HepG2 (cell line): ENCODE results near the gene NT5DC4. TPM values are rescaled to one million over a fixed set of nuclear protein-coding genes. Genes with fewer than 3 reads are reported as not detected.

ENCODE experiments used
- BRCA1 ChIP-seq: sonication (generic); formaldehyde crosslinking; IDR thresholded peaks from 2 replicates; pipeline ENCODE4 v1.4.0; 2020; ENCODE audit warnings: missing genetic modification reagents
- GTF3A ChIP-seq: sonication (generic); formaldehyde crosslinking; conservative IDR thresholded peaks from 2 replicates; pipeline ENCODE4 v1.4.0; 2020; ENCODE audit warnings: mild to moderate bottlenecking, missing genetic modification reagents
- HOXA5 ChIP-seq: sonication (generic); formaldehyde crosslinking; IDR thresholded peaks from 2 replicates; pipeline ENCODE4 v1.4.0; 2020; ENCODE audit warnings: missing genetic modification reagents
- HOXA7 ChIP-seq: sonication (generic); formaldehyde crosslinking; IDR thresholded peaks from 2 replicates; pipeline ENCODE4 v1.8.1; 2022; ENCODE audit warnings: mild to moderate bottlenecking, missing genetic modification reagents, moderate library complexity
- ISL2 ChIP-seq: sonication (generic); formaldehyde crosslinking; IDR thresholded peaks from 2 replicates; pipeline ENCODE4 v1.5.0; 2020; ENCODE audit warnings: missing genetic modification reagents
- MEF2D ChIP-seq: sonication (generic); formaldehyde crosslinking; IDR thresholded peaks from 2 replicates; pipeline ENCODE4 v1.5.1; 2020; ENCODE audit warnings: mild to moderate bottlenecking, missing genetic modification reagents
- MEIS1 ChIP-seq: sonication (generic); formaldehyde crosslinking; IDR thresholded peaks from 2 replicates; pipeline ENCODE4 v1.9.0; 2021; ENCODE audit warnings: mild to moderate bottlenecking, missing genetic modification reagents, moderate library complexity, borderline replicate concordance
- MYNN ChIP-seq: sonication (generic); formaldehyde crosslinking; IDR thresholded peaks from 2 replicates; pipeline ENCODE4 v1.4.0; 2020; ENCODE audit warnings: mild to moderate bottlenecking, low read depth, missing genetic modification reagents
- MZF1 ChIP-seq: sonication (generic); formaldehyde crosslinking; IDR thresholded peaks from 2 replicates; pipeline ENCODE4 v1.8.1; 2023; ENCODE audit warnings: mild to moderate bottlenecking, missing genetic modification reagents, borderline replicate concordance
- NFYB ChIP-seq: sonication (generic); formaldehyde crosslinking; IDR thresholded peaks from 2 replicates; pipeline ENCODE4 v1.4.0; 2020; ENCODE audit warnings: missing genetic modification reagents
- NR1H2 ChIP-seq: sonication (generic); formaldehyde crosslinking; IDR thresholded peaks from 2 replicates; pipeline ENCODE4 v1.8.1; 2022; ENCODE audit warnings: low read depth, missing genetic modification reagents, borderline replicate concordance
- RORA ChIP-seq: sonication (generic); formaldehyde crosslinking; IDR thresholded peaks from 2 replicates; pipeline ENCODE4 v1.5.0; 2020; ENCODE audit warnings: mild to moderate bottlenecking, missing genetic modification reagents, moderate library complexity
- SALL1 ChIP-seq: sonication (generic); formaldehyde crosslinking; IDR thresholded peaks from 2 replicates; pipeline ENCODE4 v1.8.0; 2022; ENCODE audit warnings: mild to moderate bottlenecking, missing genetic modification reagents
- SAP130 ChIP-seq: IDR thresholded peaks from 2 replicates; pipeline ENCODE4 v1.6.1; 2016; ENCODE audit warnings: low read depth
- TCF7 ChIP-seq: sonication (generic); IDR thresholded peaks from 2 replicates; pipeline ENCODE4 v1.6.1; 2016; ENCODE audit warnings: antibody characterized with exemption, low read depth
- U2AF1 ChIP-seq: fragments of 200-400 bp; formaldehyde crosslinking; optimal IDR thresholded peaks from 2 replicates; pipeline ENCODE3; 2017; ENCODE audit warnings: mild to moderate bottlenecking, low read depth, low read length
- ZNF572 ChIP-seq: sonication (generic); formaldehyde crosslinking; IDR thresholded peaks from 2 replicates; pipeline ENCODE4 v1.5.1; 2020; ENCODE audit warnings: mild to moderate bottlenecking, missing genetic modification reagents
- ZNF598 ChIP-seq: sonication (generic); formaldehyde crosslinking; IDR thresholded peaks from 2 replicates; pipeline ENCODE4 v1.5.1; 2020; ENCODE audit warnings: mild to moderate bottlenecking, missing genetic modification reagents, borderline replicate concordance
- polyA plus RNA-seq, 8 experiments: library from polyadenylated mRNA; depleted of rRNA in 3 of 8; stranded (reverse) in 7 of 8; unstranded in 1 of 8; fragments of >200 nt; fragmentation: Illumina TruSeq in 4 of 8; extraction: Trizol in 4 of 8; gene quantifications; 2 replicates each; pipeline versions ENCODE4 v1.2.1 to v1.2.3, GENCODE V29; 2011 to 2016; ENCODE audit warnings: low read depth in 4 of 8, missing spikeins in 1 of 8, mixed read lengths in 1 of 8; ENCODE audit not compliant: insufficient read depth in 1 of 8
- total RNA-seq, 5 experiments: library from RNA; depleted of rRNA; stranded (reverse); fragments of >200 nt; fragmentation: Illumina TruSeq; extraction: Trizol; gene quantifications; 2 replicates each; pipeline ENCODE4 v1.2.3, GENCODE V29; 2016; ENCODE audit warnings: low read depth in 1 of 5
- TF ChIP-seq, protein P1 (sequence below): sonication (generic); formaldehyde crosslinking; IDR thresholded peaks from 2 replicates; pipeline ENCODE4 v1.4.0; 2020; ENCODE audit warnings: missing genetic modification reagents
- TF ChIP-seq, protein P2 (sequence below): IDR thresholded peaks from 2 replicates; pipeline ENCODE4 v1.6.1; 2016
- TF ChIP-seq, protein P3 (sequence below), 2 experiments: fragments of 450-650 bp in 1 of 2; sonication (generic) in 1 of 2; formaldehyde crosslinking; IDR thresholded peaks; 2 replicates each; pipeline versions ENCODE4 v1.5.0 to v1.8.0; 2020 to 2022; ENCODE audit warnings: mild to moderate bottlenecking in 1 of 2, missing genetic modification reagents in 1 of 2
- TF ChIP-seq, protein P4 (sequence below): sonication (generic); formaldehyde crosslinking; IDR thresholded peaks from 2 replicates; pipeline ENCODE4 v1.4.0; 2020; ENCODE audit warnings: missing genetic modification reagents

The NT5DC4 gene
- total and polyA plus RNA-seq, 2 of the 13 experiments (the other 11 are each of a cell fraction or from before 2014, with no cell fraction given), result 0.04 to 4.2 TPM

DNA sequence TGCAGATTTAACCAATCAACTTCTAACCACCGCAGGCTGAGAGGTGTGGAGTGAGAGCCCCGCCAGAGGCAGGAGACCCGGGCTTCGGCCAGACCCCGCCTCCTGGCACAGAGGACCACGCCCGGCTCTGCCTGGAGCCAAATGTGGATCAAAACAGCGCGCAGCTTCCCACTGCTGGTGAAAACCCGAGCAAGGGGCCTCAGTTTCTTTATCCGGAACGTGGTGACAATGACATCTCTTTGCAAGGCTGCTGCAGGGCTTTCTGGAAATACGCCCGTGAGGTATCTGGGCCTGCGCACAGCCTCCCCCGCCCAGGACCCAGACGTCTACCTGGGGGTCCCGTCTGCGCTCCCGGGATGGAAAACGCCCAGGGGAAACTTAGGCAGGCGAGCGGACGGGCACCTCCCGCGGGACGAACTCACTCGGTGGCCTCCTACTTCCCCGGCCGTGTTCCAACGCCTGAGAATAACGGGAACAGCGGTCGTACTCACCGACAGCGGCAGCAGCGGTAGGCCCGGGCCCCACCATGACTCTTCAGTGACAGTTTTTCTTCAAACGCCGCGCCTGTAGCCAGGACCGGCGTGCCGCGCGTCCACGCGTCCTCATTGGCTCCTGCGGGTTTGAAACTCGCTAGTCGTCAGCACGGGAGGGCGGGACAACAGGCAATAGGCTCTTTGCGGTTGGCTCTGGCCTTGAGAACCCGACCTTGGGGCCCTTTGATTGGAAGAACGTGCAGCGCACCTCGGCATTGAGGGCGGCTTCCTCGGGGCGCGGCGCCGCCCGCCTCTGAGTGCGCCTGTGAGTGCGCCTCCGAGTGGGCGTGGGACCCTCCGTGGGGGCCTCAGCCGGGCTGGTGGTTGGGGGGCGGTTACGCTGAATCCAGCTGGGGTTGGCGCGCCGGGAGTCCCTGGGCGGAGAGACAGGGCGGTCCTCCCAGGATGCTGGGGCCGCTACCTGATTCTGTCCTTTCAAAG lies 43.5 kb downstream of the NT5DC4 start, which contains the start of gene CKAP2L (continued):
- TF ChIP-seq, protein P1, sequence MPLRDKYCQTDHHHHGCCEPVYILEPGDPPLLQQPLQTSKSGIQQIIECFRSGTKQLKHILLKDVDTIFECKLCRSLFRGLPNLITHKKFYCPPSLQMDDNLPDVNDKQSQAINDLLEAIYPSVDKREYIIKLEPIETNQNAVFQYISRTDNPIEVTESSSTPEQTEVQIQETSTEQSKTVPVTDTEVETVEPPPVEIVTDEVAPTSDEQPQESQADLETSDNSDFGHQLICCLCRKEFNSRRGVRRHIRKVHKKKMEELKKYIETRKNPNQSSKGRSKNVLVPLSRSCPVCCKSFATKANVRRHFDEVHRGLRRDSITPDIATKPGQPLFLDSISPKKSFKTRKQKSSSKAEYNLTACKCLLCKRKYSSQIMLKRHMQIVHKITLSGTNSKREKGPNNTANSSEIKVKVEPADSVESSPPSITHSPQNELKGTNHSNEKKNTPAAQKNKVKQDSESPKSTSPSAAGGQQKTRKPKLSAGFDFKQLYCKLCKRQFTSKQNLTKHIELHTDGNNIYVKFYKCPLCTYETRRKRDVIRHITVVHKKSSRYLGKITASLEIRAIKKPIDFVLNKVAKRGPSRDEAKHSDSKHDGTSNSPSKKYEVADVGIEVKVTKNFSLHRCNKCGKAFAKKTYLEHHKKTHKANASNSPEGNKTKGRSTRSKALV, result 0 out of 2 replicates have a peak, but pooled peaks have one; percentile 25
- TF ChIP-seq, protein P2, sequence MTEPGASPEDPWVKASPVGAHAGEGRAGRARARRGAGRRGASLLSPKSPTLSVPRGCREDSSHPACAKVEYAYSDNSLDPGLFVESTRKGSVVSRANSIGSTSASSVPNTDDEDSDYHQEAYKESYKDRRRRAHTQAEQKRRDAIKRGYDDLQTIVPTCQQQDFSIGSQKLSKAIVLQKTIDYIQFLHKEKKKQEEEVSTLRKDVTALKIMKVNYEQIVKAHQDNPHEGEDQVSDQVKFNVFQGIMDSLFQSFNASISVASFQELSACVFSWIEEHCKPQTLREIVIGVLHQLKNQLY (CRISPR knock-in tag), result no peak
- TF ChIP-seq HOXA7 (peak; percentile 92), HOXA5 (CRISPR knock-in tag) (peak; percentile 36; the same call in 1 of the 2 replicates), ISL2 (CRISPR knock-in tag) (peak; percentile 37), NFYB (CRISPR knock-in tag) (peak; percentile 100), BRCA1 (CRISPR knock-in tag) (0 out of 2 replicates have a peak, but pooled peaks have one; percentile 30), RORA (CRISPR knock-in tag) (no peak), SAP130 (CRISPR knock-in tag) (peak; percentile 100), SALL1 (CRISPR knock-in tag) (peak; percentile 83), ZNF598 (CRISPR knock-in tag) (peak; percentile 71; the same call in 1 of the 2 replicates), MYNN (no peak), TCF7 (peak; percentile 13; the same call in 1 of the 2 replicates), NR1H2 (CRISPR knock-in tag) (no peak), U2AF1 (peak; percentile 57), MEF2D (peak; percentile 67), ZNF572 (CRISPR knock-in tag) (no peak), MEIS1 (CRISPR knock-in tag) (no peak), GTF3A (0 out of 2 replicates have a peak, but pooled peaks have one; percentile 69), MZF1 (0 out of 2 replicates have a peak, but pooled peaks have one; percentile 49)
- TF ChIP-seq, protein P3, sequence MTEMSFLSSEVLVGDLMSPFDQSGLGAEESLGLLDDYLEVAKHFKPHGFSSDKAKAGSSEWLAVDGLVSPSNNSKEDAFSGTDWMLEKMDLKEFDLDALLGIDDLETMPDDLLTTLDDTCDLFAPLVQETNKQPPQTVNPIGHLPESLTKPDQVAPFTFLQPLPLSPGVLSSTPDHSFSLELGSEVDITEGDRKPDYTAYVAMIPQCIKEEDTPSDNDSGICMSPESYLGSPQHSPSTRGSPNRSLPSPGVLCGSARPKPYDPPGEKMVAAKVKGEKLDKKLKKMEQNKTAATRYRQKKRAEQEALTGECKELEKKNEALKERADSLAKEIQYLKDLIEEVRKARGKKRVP (CRISPR knock-in tag; IDR thresholded peaks at IDR 0.05), result peak in 1 of 2 experiments; percentile 89; a peak in 2 of 4 replicates
- TF ChIP-seq, protein P4, sequence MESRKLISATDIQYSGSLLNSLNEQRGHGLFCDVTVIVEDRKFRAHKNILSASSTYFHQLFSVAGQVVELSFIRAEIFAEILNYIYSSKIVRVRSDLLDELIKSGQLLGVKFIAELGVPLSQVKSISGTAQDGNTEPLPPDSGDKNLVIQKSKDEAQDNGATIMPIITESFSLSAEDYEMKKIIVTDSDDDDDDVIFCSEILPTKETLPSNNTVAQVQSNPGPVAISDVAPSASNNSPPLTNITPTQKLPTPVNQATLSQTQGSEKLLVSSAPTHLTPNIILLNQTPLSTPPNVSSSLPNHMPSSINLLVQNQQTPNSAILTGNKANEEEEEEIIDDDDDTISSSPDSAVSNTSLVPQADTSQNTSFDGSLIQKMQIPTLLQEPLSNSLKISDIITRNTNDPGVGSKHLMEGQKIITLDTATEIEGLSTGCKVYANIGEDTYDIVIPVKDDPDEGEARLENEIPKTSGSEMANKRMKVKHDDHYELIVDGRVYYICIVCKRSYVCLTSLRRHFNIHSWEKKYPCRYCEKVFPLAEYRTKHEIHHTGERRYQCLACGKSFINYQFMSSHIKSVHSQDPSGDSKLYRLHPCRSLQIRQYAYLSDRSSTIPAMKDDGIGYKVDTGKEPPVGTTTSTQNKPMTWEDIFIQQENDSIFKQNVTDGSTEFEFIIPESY (CRISPR knock-in tag), result no peak; the same call in 1 of the 2 replicates
